Effector memory CD4-positive, alpha-beta T cell (primary cell): ENCODE results near the gene UBASH3B.
A peak's percentile ranks its signal among the peaks of the same experiment; 100 is the strongest.

Experiments
- DNase-seq, 3 donors: peaks; one replicate each; pipeline ENCODE4 v3.0.0-alpha.2; 2020
- H3K27ac ChIP-seq: 2 replicates; pipeline ENCODE4 v1.7.0; 2013; ENCODE audit warnings: mild to moderate bottlenecking, low read length, moderate library complexity; ENCODE audit not compliant: insufficient read depth, poor library complexity, severe bottlenecking
- H3K27me3 ChIP-seq: replicated peaks from 2 replicates; pipeline ENCODE4 v1.7.0; 2013; ENCODE audit warnings: mild to moderate bottlenecking, low read length; ENCODE audit not compliant: insufficient read depth, control insufficient read depth, poor library complexity, severe bottlenecking
- H3K36me3 ChIP-seq: 2 replicates; pipeline ENCODE4 v1.7.0; 2013; ENCODE audit warnings: mild to moderate bottlenecking, low read length, moderate library complexity; ENCODE audit not compliant: control insufficient read depth, insufficient read depth
- H3K4me1 ChIP-seq: 2 replicates; pipeline ENCODE4 v1.7.0; 2013; ENCODE audit warnings: low read length, mild to moderate bottlenecking; ENCODE audit not compliant: control insufficient read depth, insufficient read depth, poor library complexity, severe bottlenecking
- H3K4me3 ChIP-seq: 2 replicates; pipeline ENCODE4 v1.7.0; 2013; ENCODE audit warnings: low read length, low read depth, mild to moderate bottlenecking; ENCODE audit not compliant: insufficient read depth, poor library complexity, severe bottlenecking
- H3K9me3 ChIP-seq: 2 replicates; pipeline ENCODE4 v1.7.0; 2013; ENCODE audit warnings: mild to moderate bottlenecking, low read length, moderate library complexity; ENCODE audit not compliant: control insufficient read depth

UBASH3B gene

DNA sequence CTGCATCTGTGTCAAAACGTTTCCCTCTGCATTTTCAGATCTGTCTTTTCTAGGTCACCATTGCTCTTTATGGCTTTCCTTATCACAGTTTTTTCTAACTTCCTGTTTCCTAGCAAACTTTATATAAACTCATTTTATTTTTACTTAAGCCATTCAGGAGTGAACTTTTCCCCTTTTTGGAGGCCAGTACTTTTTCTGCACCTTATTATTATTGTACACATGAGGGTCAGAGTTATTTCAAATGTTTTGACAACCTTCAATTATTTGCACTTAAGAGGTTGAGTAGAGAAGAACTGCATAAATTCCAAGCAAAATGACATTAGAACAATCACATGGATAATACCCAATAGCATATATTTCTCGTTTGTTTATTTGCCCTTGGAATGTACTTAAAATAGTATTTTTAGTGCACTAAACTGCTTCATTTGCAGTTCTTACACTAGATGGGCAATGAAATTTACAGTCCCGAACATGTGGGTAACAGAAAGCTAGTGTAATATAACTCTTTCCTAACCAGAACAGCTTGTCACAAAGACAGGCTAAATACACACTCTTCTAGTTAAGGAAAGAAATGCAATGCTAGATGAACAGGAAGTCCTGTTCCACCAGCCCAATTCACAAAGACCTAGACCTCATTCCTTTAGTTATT, 79.5 kb downstream of the UBASH3B start:
- H3K27ac ChIP-seq = no peak overlapping the region
- peaks cover 20% of the 10 kb centered on the region for H3K4me1 ChIP-seq
- H3K4me3 ChIP-seq = no peak overlapping the region
- no peaks in the 10 kb centered on the region for H3K27me3 ChIP-seq
- DNase-seq = no peak
- H3K36me3 ChIP-seq = no peaks in the 10 kb centered on the region
- no peaks in the 10 kb centered on the region for H3K9me3 ChIP-seq

- Histone ChIP-seq H3K36me3 (no peaks in the 10 kb centered on the region), H3K9me3 (no peaks in the 10 kb centered on the region), H3K27ac (no peak overlapping the region), H3K4me3 (no peak overlapping the region), H3K4me1 (peaks cover 21% of the 10 kb centered on the region), H3K27me3 (no peaks in the 10 kb centered on the region)
- no peak for DNase-seq
Measured at GRCh38 chr11:122737951-122738693, 82.6 kb downstream of the UBASH3B start.

DNA sequence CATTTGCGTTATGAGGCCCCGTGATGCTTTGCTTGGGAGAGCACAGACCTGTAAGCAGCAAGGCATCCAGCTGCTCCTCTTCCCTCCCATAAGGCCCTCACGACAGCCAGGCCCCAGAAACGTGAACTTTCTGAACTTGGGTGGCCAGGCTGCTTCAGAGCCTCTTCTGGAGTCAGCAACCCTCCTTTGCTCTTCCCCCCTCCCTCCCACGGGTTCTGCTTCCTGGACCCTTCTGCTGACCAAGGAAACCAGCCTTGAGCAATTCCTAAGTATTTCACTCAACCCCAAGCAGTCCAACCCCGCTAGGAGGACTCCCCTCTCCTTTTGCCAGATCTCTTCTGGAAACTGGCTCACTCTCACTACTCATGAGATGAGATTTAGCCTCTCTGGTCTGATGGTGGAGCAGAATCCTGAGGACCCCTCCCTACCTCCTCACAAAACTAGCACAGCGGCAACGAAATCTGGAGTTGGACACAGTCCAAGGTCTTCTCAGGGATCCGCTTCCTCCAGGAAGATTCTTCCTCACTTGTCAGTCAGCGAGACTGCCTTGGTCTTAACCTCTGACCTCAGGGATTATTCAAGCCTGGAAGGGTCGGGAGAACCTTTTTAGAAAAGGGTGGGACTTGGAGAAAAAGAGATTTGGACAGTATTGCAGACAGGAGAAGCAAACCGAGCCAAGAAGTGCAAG, 86.2 kb downstream of the UBASH3B start:
- no peaks in the 10 kb centered on the region for H3K27me3 ChIP-seq
- H3K36me3 ChIP-seq = no peaks in the 10 kb centered on the region
- no peaks in the 10 kb centered on the region for H3K9me3 ChIP-seq
- no peak for DNase-seq
- peaks cover 40% of the 10 kb centered on the region for H3K4me1 ChIP-seq
- no peak overlapping the region for H3K4me3 ChIP-seq
- peak overlapping the region; percentile 8 for H3K27ac ChIP-seq

GRCh38 chr11:122742301-122743018, 86.9 kb downstream of the UBASH3B start:
- Histone ChIP-seq H3K4me1 (peaks cover 46% of the 10 kb centered on the region), H3K27me3 (no peaks in the 10 kb centered on the region), H3K9me3 (no peaks in the 10 kb centered on the region), H3K36me3 (no peaks in the 10 kb centered on the region), H3K27ac (peak overlapping the region; percentile 56), H3K4me3 (no peak overlapping the region)
- no peak for DNase-seq

GRCh38 chr11:122743097-122743741, 87.7 kb downstream of the UBASH3B start:
- Histone ChIP-seq H3K36me3 (no peaks in the 10 kb centered on the region), H3K4me3 (peak overlapping the region; percentile 4), H3K4me1 (peaks cover 49% of the 10 kb centered on the region), H3K27me3 (no peaks in the 10 kb centered on the region), H3K9me3 (no peaks in the 10 kb centered on the region), H3K27ac (peak overlapping the region; percentile 56)
- DNase-seq = no peak

GRCh38 chr11:122743949-122744348, 88.4 kb downstream of the UBASH3B start:
- peak; percentile 44 to 58 (median 58) for DNase-seq
- peak overlapping the region; percentile 56 for H3K27ac ChIP-seq
- H3K4me3 ChIP-seq = peak overlapping the region; percentile 4
- H3K36me3 ChIP-seq = no peaks in the 10 kb centered on the region
- H3K9me3 ChIP-seq = no peaks in the 10 kb centered on the region
- peaks cover 53% of the 10 kb centered on the region for H3K4me1 ChIP-seq
- H3K27me3 ChIP-seq = no peaks in the 10 kb centered on the region

DNA sequence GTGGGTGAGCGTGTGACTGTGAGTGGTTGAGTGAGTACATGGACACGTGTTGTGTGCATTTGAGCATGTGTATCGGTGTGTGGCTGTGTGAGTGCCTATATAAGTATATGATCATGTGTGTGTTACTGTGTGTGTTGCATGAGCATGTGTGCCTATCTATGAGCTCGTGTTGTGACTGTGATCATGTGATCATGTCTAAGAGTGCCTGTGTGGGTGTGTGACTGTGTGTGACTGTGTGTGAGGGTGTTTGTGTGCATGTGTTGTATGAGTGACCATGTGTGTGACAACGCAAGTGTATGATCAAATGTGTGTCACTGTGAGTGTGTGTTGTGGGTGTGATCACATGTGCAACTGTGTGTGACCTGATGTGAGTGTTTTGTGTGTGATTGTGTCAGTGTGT, 88.8 kb downstream of the UBASH3B start:
- H3K27me3 ChIP-seq = no peaks in the 10 kb centered on the region
- no peaks in the 10 kb centered on the region for H3K36me3 ChIP-seq
- peak overlapping the region; percentile 56 for H3K27ac ChIP-seq
- peak overlapping the region; percentile 4 for H3K4me3 ChIP-seq
- peaks cover 56% of the 10 kb centered on the region for H3K4me1 ChIP-seq
- DNase-seq = no peak
- H3K9me3 ChIP-seq = no peaks in the 10 kb centered on the region

DNA sequence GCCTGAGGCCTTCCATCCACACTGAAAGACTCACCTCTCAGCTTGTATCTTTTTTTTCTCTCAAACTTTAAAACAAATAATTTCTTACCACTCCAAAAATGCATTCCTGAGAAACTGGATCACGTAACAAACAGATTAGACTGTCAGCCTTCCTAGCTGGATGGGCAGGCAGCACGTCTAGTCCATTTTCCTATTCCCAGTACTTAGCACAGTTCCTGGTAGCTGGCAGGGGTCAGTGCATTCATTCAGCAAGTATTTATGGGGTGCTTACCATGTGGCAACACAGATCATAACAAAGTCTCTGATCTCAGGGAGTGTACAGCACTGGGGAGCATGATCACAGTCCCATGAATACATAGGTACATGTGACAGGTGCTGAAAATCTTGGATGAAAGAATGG, 89.6 kb downstream of the UBASH3B start:
- Histone ChIP-seq H3K4me3 (no peak overlapping the region), H3K36me3 (no peaks in the 10 kb centered on the region), H3K4me1 (peaks cover 56% of the 10 kb centered on the region), H3K27me3 (no peaks in the 10 kb centered on the region), H3K27ac (peak overlapping the region; percentile 56), H3K9me3 (no peaks in the 10 kb centered on the region)
- DNase-seq = no peak

GRCh38 chr11:122746050-122746478, 90.5 kb downstream of the UBASH3B start:
- H3K36me3 ChIP-seq = no peaks in the 10 kb centered on the region
- DNase-seq = peak in 2 of 3 donors; percentile 10 to 35
- H3K9me3 ChIP-seq = no peaks in the 10 kb centered on the region
- peak overlapping the region; percentile 53 for H3K27ac ChIP-seq
- no peaks in the 10 kb centered on the region for H3K27me3 ChIP-seq
- H3K4me3 ChIP-seq = no peak overlapping the region
- peaks cover 56% of the 10 kb centered on the region for H3K4me1 ChIP-seq
